Activated CD4-positive, alpha-beta memory T cell treated with anti-CD3 and anti-CD28 coated beads for 36 hours (primary cell): Measurements from ENCODE around the gene ARHGAP44. TPM values are rescaled to one million over a fixed set of nuclear protein-coding genes. Genes with fewer than 3 reads are reported as not detected.
"Not testable (repeated sequence)": the region's sequence is repeated elsewhere in the genome, so short reads cannot be mapped to it uniquely, and the experiment has no call there.

Experiments used
- CTCF ChIA-PET: fragments of 350-600 bp; sonication (Branson Sonifier 250); formaldehyde crosslinking; loops from one replicate; lab custom pipeline; 2021; ENCODE audit warnings: antibody characterized with exemption, inconsistent platforms; lab: Charles Lee
- POLR2A ChIA-PET: fragments of 350-600 bp; sonication (Branson Sonifier 250); formaldehyde crosslinking; loops from one replicate; lab custom pipeline; 2021; ENCODE audit warnings: antibody characterized with exemption; lab: Charles Lee
- DNase-seq: peaks from one replicate; pipeline ENCODE4 v3.0.0-alpha.2; 2020
- H3K27ac Mint-ChIP-seq: one replicate; pipeline ENCODE4 v1.8.0; 2021; ENCODE audit warnings: mixed read lengths
- H3K27me3 Mint-ChIP-seq: one replicate; pipeline ENCODE4 v1.8.0; 2021; ENCODE audit warnings: mixed read lengths
- H3K36me3 Mint-ChIP-seq: one replicate; pipeline ENCODE4 v1.8.0; 2021; ENCODE audit warnings: mixed read lengths
- H3K4me1 Mint-ChIP-seq: one replicate; pipeline ENCODE4 v1.8.0; 2021; ENCODE audit warnings: low read depth, mixed read lengths
- H3K4me3 Mint-ChIP-seq: one replicate; pipeline ENCODE4 v1.8.0; 2021; ENCODE audit warnings: mild to moderate bottlenecking, mixed read lengths
- H3K9me3 Mint-ChIP-seq: one replicate; pipeline ENCODE4 v1.8.0; 2021; ENCODE audit warnings: mixed read lengths
- intact Hi-C: fragments of 100-400 bp; cut with micrococcal nuclease; formaldehyde crosslinking; loops from one replicate; pipeline ENCODE4 v1.15.1; 2023
- total RNA-seq, 2 experiments: library from RNA; stranded (reverse); gene quantifications; one replicate each; pipeline ENCODE4 v1.2.3, GENCODE V29; 2021

Gene ARHGAP44
- total RNA-seq, 2 experiments from 2014 or later, result not detected

- no peaks in the 10 kb centered on the region for H3K36me3 Mint-ChIP-seq
- no peak overlapping the region for H3K4me3 Mint-ChIP-seq
- no peak for DNase-seq
- POLR2A ChIA-PET, result no interaction called here
- intact Hi-C loops, result no loop called here
- peaks cover 34% of the 10 kb centered on the region for H3K9me3 Mint-ChIP-seq
- H3K27ac Mint-ChIP-seq, result no peak overlapping the region
- H3K4me1 Mint-ChIP-seq, result no peaks in the 10 kb centered on the region
- H3K27me3 Mint-ChIP-seq, result no peaks in the 10 kb centered on the region
- CTCF ChIA-PET, result no interaction called here
These were observed 42.5 kb downstream of the ARHGAP44 start for GRCh38 chr17:12831839-12832238.

- intact Hi-C loops, result no loop called here
- DNase-seq, result no peak
- Mint-ChIP-seq H3K36me3 (no peaks in the 10 kb centered on the region), H3K27me3 (no peaks in the 10 kb centered on the region), H3K27ac (no peak overlapping the region), H3K9me3 (peaks cover 2% of the 10 kb centered on the region), H3K4me1 (no peaks in the 10 kb centered on the region), H3K4me3 (no peak overlapping the region)
- POLR2A ChIA-PET, result no interaction called here
- CTCF ChIA-PET, result no interaction called here
These were observed 49.7 kb downstream of the ARHGAP44 start for GRCh38 chr17:12839042-12839441.

GRCh38 chr17:12842936-12843335 is 53.6 kb downstream of the ARHGAP44 start:
- Mint-ChIP-seq H3K27me3 (no peaks in the 10 kb centered on the region), H3K27ac (no peak overlapping the region), H3K9me3 (peaks cover 8% of the 10 kb centered on the region), H3K36me3 (no peaks in the 10 kb centered on the region), H3K4me3 (no peak overlapping the region), H3K4me1 (no peaks in the 10 kb centered on the region)
- ChIA-PET POLR2A (no interaction called here), CTCF (no interaction called here)
- intact Hi-C loops, result no loop called here
- no peak for DNase-seq

GRCh38 chr17:12850996-12851395 is 61.7 kb downstream of the ARHGAP44 start:
- CTCF ChIA-PET, result no interaction called here
- Mint-ChIP-seq H3K36me3 (no peaks in the 10 kb centered on the region), H3K4me1 (no peaks in the 10 kb centered on the region), H3K27me3 (no peaks in the 10 kb centered on the region), H3K27ac (no peak overlapping the region), H3K9me3 (no peaks in the 10 kb centered on the region), H3K4me3 (no peak overlapping the region)
- intact Hi-C loops, result no loop called here
- POLR2A ChIA-PET, result no interaction called here
- no peak for DNase-seq

GRCh38 chr17:12851901-12852435 is 62.7 kb downstream of the ARHGAP44 start:
- POLR2A ChIA-PET, result no interaction called here
- peaks cover 3% of the 10 kb centered on the region for H3K9me3 Mint-ChIP-seq
- H3K4me1 Mint-ChIP-seq, result no peaks in the 10 kb centered on the region
- H3K4me3 Mint-ChIP-seq, result no peak overlapping the region
- CTCF ChIA-PET, result no interaction called here
- H3K27ac Mint-ChIP-seq, result no peak overlapping the region
- no peaks in the 10 kb centered on the region for H3K36me3 Mint-ChIP-seq
- DNase-seq, result no peak
- intact Hi-C loops, result no loop called here
- H3K27me3 Mint-ChIP-seq, result no peaks in the 10 kb centered on the region

GRCh38 chr17:12853921-12854320 is 64.6 kb downstream of the ARHGAP44 start:
- Mint-ChIP-seq H3K27me3 (no peaks in the 10 kb centered on the region), H3K9me3 (peaks cover 16% of the 10 kb centered on the region), H3K4me3 (no peak overlapping the region), H3K4me1 (no peaks in the 10 kb centered on the region), H3K36me3 (no peaks in the 10 kb centered on the region), H3K27ac (no peak overlapping the region)
- intact Hi-C loops, result no loop called here
- ChIA-PET CTCF (no interaction called here), POLR2A (no interaction called here)
- no peak for DNase-seq

GRCh38 chr17:12856416-12856815 is 67.1 kb downstream of the ARHGAP44 start:
- no peak overlapping the region for H3K4me3 Mint-ChIP-seq
- no peaks in the 10 kb centered on the region for H3K27me3 Mint-ChIP-seq
- no peaks in the 10 kb centered on the region for H3K36me3 Mint-ChIP-seq
- H3K9me3 Mint-ChIP-seq, result peaks cover 20% of the 10 kb centered on the region
- POLR2A ChIA-PET, result no interaction called here
- CTCF ChIA-PET, result no interaction called here
- no peak for DNase-seq
- no peak overlapping the region for H3K27ac Mint-ChIP-seq
- H3K4me1 Mint-ChIP-seq, result no peaks in the 10 kb centered on the region
- intact Hi-C loops, result no loop called here

GRCh38 chr17:12857592-12857991 is 68.3 kb downstream of the ARHGAP44 start:
- H3K27ac Mint-ChIP-seq, result no peak overlapping the region
- no peaks in the 10 kb centered on the region for H3K4me1 Mint-ChIP-seq
- peaks cover 24% of the 10 kb centered on the region for H3K9me3 Mint-ChIP-seq
- H3K36me3 Mint-ChIP-seq, result no peaks in the 10 kb centered on the region
- no peak overlapping the region for H3K4me3 Mint-ChIP-seq
- H3K27me3 Mint-ChIP-seq, result no peaks in the 10 kb centered on the region
- POLR2A ChIA-PET, result no interaction called here
- CTCF ChIA-PET, result no interaction called here
- no peak for DNase-seq
- intact Hi-C loops, result no loop called here

- intact Hi-C loops, result no loop called here
- Mint-ChIP-seq H3K9me3 (peaks cover 24% of the 10 kb centered on the region), H3K27ac (no peak overlapping the region), H3K4me1 (no peaks in the 10 kb centered on the region), H3K36me3 (no peaks in the 10 kb centered on the region), H3K27me3 (no peaks in the 10 kb centered on the region), H3K4me3 (no peak overlapping the region)
- no peak for DNase-seq
- CTCF ChIA-PET, result no interaction called here
- POLR2A ChIA-PET, result no interaction called here
These were observed 70.2 kb downstream of the ARHGAP44 start for GRCh38 chr17:12859520-12859919.

- POLR2A ChIA-PET, result no interaction called here
- Mint-ChIP-seq H3K4me1 (no peaks in the 10 kb centered on the region), H3K36me3 (no peaks in the 10 kb centered on the region), H3K27me3 (no peaks in the 10 kb centered on the region), H3K4me3 (no peak overlapping the region), H3K27ac (no peak overlapping the region), H3K9me3 (peaks cover 5% of the 10 kb centered on the region)
- intact Hi-C loops, result no loop called here
- no peak for DNase-seq
- CTCF ChIA-PET, result no interaction called here
These were observed 76.5 kb downstream of the ARHGAP44 start for GRCh38 chr17:12865769-12866168.

GRCh38 chr17:12866244-12866643 is 76.9 kb downstream of the ARHGAP44 start:
- H3K27me3 Mint-ChIP-seq, result no peaks in the 10 kb centered on the region
- intact Hi-C loops, result no loop called here
- peaks cover 5% of the 10 kb centered on the region for H3K9me3 Mint-ChIP-seq
- no peaks in the 10 kb centered on the region for H3K4me1 Mint-ChIP-seq
- ChIA-PET POLR2A (no interaction called here), CTCF (no interaction called here)
- no peak overlapping the region for H3K4me3 Mint-ChIP-seq
- no peak overlapping the region for H3K27ac Mint-ChIP-seq
- H3K36me3 Mint-ChIP-seq, result no peaks in the 10 kb centered on the region
- no peak for DNase-seq

GRCh38 chr17:12867726-12868125 is 78.4 kb downstream of the ARHGAP44 start:
- no peaks in the 10 kb centered on the region for H3K36me3 Mint-ChIP-seq
- H3K9me3 Mint-ChIP-seq, result no peaks in the 10 kb centered on the region
- no peaks in the 10 kb centered on the region for H3K4me1 Mint-ChIP-seq
- intact Hi-C loops, result no loop called here
- no peaks in the 10 kb centered on the region for H3K27me3 Mint-ChIP-seq
- ChIA-PET POLR2A (no interaction called here), CTCF (no interaction called here)
- H3K4me3 Mint-ChIP-seq, result no peak overlapping the region
- no peak for DNase-seq
- H3K27ac Mint-ChIP-seq, result no peak overlapping the region

- H3K4me3 Mint-ChIP-seq, DNase-seq, CTCF ChIA-PET, POLR2A ChIA-PET, H3K27ac Mint-ChIP-seq, H3K27me3 Mint-ChIP-seq, H3K4me1 Mint-ChIP-seq, intact Hi-C loops, H3K9me3 Mint-ChIP-seq, H3K36me3 Mint-ChIP-seq: not testable (repeated sequence)
These were observed 84.3 kb downstream of the ARHGAP44 start for GRCh38 chr17:12873415-12874125.
